Fibroblast of pulmonary artery (primary cell): Measurements from ENCODE around the gene UMAD1.

ENCODE experiments used
- DNase-seq: peaks from one replicate; pipeline ENCODE4 v3.0.0-alpha.2; 2010; ENCODE audit warnings: low read depth
- H3K4me3 ChIP-seq: replicated peaks from 2 replicates; pipeline ENCODE4 v1.5.1; 2011; ENCODE audit warnings: low read depth, mild to moderate bottlenecking, control low read depth, low read length, moderate library complexity
- TF ChIP-seq, protein P1 (sequence below): IDR thresholded peaks from 2 replicates; pipeline ENCODE4 v1.5.1; 2011; ENCODE audit warnings: mild to moderate bottlenecking, control low read depth, low read length, inconsistent platforms; ENCODE audit errors: missing control alignments

The UMAD1 gene

DNA sequence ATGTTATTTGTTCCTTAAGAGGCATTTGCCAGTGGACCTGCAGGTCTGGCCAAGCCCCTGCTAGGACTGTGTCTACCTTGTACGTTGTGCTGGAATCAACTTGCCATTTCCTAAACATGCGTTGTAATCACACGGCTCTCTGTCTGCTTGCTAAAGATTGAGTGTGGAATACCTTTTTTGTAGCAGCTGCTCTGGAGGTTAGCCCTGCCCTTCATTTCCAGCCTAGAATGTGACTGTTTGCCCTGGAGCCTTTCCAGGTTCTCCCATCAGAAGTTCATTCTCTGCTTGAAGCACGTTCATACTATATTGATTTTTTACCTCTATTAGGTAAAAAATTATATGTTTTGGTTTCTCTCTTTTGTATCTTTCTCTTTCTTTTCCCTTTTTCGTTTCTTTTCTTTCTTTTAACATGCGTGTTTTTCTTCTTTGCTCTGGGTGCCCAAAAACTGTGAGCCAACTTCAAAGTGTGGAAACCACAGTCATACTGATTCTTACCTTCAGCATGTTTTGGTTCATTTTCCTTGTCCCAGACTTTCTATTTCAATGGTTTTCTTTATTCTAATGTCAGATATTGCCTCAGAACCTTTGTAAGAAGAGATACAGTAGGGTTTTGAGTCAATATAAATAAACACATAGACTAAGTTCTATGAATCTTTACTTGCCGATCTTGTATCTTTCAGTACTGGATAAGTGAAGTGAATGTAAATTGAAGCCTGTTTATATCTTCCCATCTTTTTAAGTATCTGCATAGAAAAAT, 189.7 kb downstream of the UMAD1 start:
- no peak overlapping the region for H3K4me3 ChIP-seq
- TF ChIP-seq, protein P1, sequence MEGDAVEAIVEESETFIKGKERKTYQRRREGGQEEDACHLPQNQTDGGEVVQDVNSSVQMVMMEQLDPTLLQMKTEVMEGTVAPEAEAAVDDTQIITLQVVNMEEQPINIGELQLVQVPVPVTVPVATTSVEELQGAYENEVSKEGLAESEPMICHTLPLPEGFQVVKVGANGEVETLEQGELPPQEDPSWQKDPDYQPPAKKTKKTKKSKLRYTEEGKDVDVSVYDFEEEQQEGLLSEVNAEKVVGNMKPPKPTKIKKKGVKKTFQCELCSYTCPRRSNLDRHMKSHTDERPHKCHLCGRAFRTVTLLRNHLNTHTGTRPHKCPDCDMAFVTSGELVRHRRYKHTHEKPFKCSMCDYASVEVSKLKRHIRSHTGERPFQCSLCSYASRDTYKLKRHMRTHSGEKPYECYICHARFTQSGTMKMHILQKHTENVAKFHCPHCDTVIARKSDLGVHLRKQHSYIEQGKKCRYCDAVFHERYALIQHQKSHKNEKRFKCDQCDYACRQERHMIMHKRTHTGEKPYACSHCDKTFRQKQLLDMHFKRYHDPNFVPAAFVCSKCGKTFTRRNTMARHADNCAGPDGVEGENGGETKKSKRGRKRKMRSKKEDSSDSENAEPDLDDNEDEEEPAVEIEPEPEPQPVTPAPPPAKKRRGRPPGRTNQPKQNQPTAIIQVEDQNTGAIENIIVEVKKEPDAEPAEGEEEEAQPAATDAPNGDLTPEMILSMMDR, result no peak
- DNase-seq, result no peak

DNA sequence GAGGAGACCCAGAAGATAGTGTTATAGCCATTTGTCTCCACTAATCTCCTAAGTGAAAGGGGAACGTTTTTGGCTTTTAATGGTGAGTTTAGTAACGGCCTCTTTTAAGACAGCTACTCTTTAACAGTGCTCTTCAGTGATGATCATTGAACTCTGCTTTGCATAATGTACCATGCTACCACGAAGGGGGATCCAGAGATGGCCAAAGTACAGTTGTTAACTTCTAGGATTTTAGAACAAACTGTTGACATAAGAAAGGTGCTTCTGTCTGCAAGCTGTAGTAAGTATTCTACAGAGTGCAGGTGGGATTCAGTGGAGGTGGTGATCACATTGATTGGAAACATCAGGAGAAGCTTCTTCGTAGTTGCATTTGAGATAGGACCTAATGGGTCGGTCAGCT, 192.0 kb downstream of the UMAD1 start:
- TF ChIP-seq, protein P1, result no peak
- H3K4me3 ChIP-seq, result no peak overlapping the region
- no peak for DNase-seq

- TF ChIP-seq, protein P1, result no peak
- DNase-seq, result no peak
- H3K4me3 ChIP-seq, result no peak overlapping the region
These were observed 194.2 kb downstream of the UMAD1 start for GRCh38 chr7:7834761-7835160.

GRCh38 chr7:7841027-7841426, 200.5 kb downstream of the UMAD1 start:
- TF ChIP-seq, protein P1, result no peak
- H3K4me3 ChIP-seq, result no peak overlapping the region
- no peak for DNase-seq

DNA sequence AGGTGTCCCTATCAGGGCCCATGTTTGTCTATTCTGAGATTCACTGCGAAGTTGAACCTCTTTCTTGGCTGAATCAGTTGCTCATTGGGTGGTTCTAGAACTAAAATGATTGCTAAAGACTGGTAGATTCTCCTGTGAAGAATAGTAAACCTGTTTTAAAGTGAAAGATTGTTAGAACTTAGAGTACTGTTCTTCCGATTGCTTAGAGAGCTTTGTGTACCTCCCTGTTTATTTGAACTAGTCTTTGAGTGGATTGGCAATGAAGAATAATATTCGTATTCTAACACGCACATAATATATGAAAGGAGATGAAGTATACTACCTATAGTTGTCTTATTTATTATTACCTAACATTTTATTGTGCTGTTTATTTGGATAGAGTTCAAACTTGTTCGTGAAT, 202.7 kb downstream of the UMAD1 start:
- no peak for DNase-seq
- TF ChIP-seq, protein P1, result no peak
- H3K4me3 ChIP-seq, result no peak overlapping the region

DNA sequence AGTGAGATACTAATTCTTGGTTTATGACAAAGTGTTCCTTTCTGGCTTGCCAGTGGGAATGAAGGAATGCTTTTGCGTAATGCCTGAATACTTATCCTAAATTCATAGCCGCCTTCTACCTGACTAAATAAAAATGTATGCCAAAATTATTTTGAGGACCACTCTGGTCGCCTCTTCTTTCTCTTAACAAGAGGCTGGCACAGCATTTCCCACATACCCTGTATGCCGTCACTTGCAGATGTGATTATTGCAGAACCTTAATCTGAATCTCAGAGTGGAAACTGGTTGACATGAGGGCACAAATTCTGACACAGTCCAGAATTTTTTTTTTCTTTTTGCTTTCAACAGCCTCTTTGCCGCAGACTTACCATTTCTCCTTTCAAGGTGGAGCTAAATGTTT, 203.4 kb downstream of the UMAD1 start:
- DNase-seq, result no peak
- H3K4me3 ChIP-seq, result no peak overlapping the region
- TF ChIP-seq, protein P1, result no peak

GRCh38 chr7:7848246-7848645, 207.7 kb downstream of the UMAD1 start:
- TF ChIP-seq, protein P1, result no peak
- no peak for DNase-seq
- H3K4me3 ChIP-seq, result no peak overlapping the region
